GM19328 (cell line): ENCODE results near the gene RFPL2.
"Not testable (repeated sequence)": the region's sequence is repeated elsewhere in the genome, so short reads cannot be mapped to it uniquely, and the experiment has no call there.

ENCODE experiments used
- ATAC-seq: cut with Tn5 transposase; IDR thresholded peaks from one replicate; pipeline ENCODE4 v1.9.1; 2021; ENCODE audit warnings: mild to moderate bottlenecking, moderate library complexity; ENCODE audit not compliant: unreplicated experiment

Gene RFPL2

DNA sequence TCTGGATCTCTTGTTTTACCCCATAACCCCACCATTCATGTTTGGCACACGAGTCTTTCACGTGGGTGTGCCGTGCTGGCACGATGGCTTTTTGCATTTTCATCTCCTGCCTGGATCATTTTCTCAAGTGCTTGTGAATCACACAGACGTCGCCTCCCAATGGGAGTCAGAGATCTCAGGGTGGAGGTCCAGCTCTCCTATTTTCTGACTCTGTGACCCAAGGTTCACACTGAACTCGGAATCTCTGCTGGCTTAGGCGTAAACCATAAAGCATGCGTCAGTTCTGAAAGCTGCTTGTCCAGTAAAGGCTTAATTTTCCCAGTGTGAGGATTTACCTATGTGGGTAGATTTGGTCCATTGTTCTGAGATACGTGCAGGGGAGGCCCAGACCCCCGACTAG, 29.8 kb downstream of the RFPL2 start:
- ATAC-seq: no peak

DNA sequence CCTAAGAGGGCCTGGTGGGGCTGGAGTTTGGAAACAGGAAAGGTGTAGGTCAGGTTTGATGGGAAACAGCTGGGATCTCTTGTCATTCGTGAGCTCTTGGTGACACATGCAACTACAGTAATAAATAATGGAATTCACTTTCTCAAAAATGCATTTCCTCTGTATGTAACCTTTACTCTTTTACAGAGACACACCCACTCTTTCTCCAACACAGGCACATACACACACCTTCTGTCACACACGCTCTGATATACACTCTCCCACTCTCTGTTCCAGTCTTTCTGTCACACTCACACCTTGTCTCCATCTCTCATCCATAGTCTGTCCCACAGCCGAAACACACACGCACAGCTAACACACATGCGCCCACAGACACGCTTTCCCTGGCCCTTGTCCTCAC, 39.2 kb downstream of the RFPL2 start:
- ATAC-seq: no peak

DNA sequence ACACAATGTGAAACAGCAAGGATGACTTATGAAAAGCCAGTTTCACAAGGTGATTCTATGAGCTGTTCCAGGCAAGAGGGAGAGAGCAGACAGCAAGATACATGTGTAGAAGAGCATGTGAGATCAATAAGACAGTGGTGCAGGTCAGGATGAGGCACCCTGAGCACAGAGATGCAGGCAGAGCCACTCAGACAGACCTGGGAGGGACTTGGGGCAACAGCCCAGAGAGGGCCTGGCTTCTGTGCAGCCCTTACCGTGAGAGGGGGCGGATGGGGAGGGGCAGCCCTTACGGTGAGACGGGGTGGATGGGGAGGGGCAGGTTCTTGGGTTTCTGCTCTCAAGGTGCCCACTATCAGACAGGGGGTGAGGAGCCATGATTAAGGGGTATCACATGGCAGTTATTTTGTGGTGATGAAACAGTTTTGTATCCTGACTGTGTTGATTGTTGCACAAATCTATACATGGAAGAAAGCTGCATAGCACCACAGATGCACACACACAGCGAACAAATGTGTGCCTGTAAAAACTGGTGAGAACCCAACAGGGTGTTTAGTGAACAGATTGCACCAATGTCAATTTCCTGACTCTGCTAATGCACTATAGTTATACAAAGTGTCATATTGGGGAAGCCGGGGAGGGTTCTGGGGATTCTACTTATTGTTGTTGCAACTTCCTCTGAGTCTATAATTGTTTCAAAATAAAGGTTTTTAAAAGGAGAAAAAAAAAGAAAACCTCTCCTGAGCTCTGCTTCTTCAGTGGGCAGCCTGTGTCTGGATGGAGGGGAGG, 40.6 kb downstream of the RFPL2 start:
- ATAC-seq: no peak

DNA sequence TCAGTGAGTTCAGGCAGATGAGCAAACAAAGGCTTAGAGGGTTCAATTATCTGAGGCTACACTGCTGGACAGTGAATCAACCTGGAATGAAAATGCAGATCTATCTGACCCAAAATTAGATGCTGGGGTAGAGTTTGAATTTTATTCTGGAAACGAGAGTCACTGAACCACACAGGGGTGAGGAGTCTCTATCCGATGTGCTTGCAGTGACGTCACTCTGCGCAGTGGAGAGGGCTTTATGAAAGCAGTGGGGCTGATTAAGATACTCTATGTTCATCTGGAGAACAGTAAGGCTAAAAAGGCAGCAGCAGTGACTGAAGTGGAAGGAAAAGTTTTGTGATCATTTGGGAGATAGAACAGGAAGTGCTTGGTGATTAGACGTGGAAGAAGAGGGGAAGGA, 44.5 kb downstream of the RFPL2 start:
- not testable (repeated sequence) for ATAC-seq

DNA sequence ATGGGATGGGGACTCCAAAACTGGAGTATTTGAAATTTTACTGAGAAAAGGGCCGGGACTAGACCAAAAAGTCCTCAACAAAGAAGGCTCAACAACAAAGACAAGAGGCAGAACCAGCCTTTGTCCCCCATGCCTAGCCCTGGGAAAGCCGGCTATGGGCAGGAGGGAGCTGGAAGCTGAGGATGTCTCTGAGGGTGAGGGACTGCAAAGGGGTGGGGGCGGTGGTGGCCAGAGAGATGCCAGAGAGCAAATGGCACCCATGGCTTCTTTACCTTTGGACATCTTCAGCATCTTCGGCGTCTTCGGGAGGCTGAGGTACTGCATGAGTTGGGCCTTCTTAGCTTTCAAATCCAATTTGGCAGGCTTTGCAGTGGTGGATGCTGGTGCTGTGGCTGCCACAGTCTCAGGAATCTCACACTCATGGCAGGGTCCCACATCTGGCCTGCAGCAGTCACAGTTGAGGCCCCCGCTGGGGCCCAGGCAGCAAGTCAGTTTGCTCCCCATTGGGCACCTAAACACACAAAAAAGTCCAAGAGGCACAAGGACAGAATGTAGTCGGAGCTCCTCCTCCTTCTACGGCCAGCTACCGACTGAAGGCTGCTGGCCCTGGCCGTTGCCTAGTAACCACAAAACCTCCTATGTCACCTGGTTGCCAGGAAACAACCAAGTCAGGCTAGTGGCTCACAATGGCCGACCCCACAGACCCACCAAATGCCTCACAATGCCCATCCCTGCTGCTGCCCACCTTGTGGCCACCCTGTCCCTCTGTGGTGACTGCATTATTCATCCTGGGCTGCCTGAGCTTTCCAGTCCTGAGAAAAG, 46.0 kb downstream of the RFPL2 start, which contains the start of gene C22orf42:
TSS of gene C22orf42 (minus strand) at position 592 of the 822 bp plus-strand sequence. CDS start at position 504, 88 bp downstream.
- ATAC-seq: no peak

DNA sequence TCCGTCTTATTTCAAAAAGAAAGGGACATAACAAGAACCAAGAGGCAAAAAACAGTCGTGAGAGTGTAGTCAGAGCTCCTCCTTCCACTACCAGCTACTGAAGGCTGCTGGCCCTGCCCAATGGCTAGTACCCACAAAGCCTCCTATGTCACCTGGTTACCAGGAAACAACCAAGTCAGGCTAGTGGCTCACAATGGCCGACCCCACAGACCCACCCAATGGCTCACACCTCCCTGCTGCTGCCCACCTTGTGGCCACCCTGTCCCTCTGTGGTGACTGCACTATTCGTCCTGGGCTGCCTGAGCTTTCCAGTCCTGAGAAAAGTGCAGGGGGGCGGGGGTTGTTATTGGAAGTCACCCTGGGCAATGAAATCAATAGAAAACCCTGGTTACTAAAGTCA, 47.2 kb downstream of the RFPL2 start:
- ATAC-seq: not testable (repeated sequence)

DNA sequence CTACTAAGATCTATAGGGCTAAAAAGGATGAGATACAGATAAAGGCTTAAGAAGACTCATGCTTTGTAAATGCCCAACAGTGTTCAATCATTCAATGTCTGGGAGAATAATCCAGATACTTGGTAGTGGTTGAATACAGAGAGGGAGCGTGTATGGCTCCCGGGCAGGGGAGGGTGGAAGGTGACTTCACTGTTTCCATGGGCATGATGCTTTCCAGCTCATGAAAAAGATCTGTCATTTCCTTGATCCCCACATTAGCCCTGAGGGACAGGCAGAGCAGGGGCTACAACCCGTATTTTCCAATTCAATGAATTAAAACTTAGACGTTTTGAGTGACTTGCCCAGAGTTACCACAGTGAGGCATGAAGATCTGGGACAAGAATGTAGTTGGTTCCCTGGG, 50.1 kb downstream of the RFPL2 start:
- ATAC-seq: not testable (repeated sequence)

DNA sequence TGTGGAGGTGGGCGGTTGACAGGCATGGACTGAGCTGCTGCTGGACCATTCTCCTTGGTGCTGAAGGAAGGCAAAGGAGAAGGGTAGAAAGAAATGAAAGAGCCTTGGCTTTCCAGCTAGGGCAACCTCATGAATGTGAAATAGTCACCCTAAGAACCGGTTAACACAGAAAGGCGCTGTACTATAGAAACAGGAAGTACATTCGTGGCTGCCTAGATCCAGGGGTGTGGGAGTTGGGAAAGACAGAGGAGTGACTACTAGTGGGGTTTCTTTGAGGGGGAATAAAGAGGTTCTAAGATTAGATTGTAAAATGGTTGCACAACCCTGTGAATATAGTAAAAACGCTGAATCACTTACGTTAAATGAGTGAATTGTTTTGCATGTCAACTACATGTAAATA, 53.2 kb downstream of the RFPL2 start:
- not testable (repeated sequence) for ATAC-seq

DNA sequence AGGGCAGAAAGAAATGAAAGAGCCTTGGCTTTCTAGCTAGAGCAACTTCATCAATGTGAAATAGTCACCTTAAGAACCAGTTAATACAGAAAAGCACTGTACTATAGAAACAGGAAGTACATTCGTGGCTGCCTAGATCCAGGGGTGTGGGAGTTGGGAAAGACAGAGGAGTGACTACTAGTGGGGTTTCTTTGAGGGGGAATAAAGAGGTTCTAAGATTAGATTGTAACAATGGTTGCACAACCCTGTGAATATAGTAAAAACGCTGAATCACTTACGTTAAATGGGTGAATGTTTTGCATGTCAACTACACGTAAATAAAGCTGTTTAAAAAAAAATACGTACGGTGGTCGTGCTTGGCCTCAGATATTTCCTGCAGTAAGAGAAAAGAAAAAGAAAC, 54.2 kb downstream of the RFPL2 start:
- ATAC-seq: not testable (repeated sequence)

DNA sequence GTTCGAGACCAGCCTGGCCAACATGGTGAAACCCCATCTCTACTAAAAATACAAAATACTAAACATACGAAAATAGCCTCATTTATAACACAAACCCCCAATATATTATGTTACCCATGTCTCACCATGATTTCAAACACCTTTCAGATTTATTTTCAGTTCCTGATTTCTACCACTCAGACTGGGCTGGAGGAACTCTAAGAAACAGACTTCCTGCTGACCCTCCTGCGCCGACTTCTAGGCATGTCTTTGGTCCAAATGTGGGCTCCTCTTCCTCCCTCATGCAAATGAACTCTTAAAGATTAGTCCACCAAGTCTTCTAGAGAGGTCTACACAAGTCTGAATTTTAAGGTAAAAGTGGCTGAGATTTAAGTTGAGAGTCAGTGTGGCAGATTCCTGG, 56.5 kb downstream of the RFPL2 start:
- not testable (repeated sequence) for ATAC-seq

DNA sequence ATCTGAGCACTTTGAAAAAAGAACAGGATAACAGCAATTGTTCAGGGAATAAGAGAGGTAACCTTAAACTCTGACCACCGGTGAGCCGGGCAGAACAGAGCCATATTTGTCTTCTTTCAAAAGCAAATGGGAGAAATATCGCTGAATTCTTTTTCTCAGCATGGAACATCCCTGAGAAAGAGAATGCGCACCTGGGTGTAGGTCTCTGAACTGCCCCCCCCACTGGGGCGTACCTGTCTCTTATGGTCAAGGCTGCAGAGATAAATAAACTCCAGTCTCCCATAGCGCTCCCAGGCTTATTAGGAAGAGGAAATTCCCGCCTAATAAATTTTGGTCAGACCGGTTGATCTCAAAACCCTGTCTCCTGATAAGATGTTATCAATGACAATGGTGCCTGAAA, 57.7 kb downstream of the RFPL2 start:
- ATAC-seq: not testable (repeated sequence)

DNA sequence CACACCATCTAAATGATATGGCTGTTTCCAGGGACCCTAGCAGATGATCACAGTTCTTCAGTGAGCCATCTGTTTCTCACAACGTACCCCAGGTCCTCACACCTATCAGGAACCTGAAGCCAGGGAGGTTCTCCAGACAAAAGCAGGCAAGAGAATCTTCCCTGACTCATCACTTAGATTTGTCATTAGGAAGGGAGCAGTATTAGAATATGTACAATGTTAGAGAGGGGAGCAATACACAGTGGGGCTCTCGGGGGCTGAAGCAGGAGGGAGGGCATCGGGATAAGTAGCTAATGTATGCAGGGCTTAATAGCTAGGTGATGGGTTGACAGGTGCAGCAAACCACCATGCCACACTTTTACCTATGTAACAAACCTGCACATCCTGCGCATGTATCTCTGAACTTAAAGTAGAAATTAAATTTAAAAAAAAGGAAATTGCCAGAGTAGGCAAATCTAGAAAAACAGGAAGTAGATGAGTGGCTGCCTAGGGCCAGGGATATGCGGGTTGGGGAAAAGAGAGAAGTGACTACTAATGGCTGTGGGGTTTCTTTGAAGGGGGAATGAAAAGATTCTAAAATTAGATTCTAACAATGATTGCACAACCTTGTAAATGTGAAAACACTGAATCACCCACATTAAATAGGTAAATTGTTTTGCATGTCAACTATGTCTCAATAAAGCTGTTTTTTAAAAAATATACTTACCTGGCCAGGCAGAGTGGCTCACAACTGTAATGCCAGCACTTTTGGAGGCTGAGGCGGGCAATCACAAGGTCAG, 60.2 kb downstream of the RFPL2 start:
- no peak for ATAC-seq

DNA sequence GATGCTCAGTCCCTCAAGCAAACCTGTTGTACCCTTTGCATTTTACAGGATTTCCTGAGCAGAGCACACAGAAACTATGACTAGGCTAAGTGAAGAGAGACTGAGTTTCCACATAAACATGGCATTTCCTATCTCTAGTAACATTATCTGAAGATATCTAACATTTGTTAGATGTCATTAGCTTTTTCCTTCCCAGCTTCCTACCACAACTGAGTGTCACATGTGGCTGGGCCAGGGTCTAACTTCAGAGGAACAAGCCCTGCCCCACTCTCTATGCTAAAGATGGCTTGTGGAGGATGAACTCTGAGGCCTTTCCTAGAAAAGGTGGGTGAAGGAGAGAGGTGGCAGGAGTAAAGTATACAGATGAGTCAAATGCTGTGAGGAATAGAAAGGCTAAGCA, 62.3 kb downstream of the RFPL2 start:
- ATAC-seq: no peak

DNA sequence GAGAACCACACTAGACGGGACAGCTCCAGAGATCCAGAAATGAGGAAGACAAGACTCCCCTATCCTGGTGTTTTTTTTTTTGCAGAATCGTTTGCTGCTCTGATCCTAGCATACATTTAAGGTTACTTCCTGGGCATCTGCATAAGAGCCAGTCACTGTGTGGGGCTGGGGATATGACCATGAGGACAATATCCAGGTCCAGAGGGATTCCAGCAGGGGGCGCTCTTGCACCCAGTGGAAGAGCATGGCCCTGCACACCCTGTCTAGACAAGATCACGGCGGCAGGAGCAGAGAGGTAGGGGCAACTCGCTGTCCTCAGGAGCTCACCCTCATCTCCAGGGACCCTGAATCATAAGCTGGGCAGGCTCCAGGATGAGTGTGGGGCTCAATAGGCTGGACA, 64.2 kb downstream of the RFPL2 start:
- not testable (repeated sequence) for ATAC-seq
